GM12878 (cell line): ENCODE results near the gene SLC22A23. TPM values are rescaled to one million over a fixed set of nuclear protein-coding genes. Genes with fewer than 3 reads are reported as not detected.

ENCODE experiments used
- ATAC-seq: fragments of 200-7000 bp; cut with Tn5 transposase; 3 replicates; pipeline ENCODE4 v1.9.1; 2020; ENCODE audit warnings: mild to moderate bottlenecking, moderate library complexity
- BruUV-seq: library from RNA; stranded (reverse); fragments of 400-500 nt; replicated peaks from 2 replicates; lab custom pipeline; 2021; lab: Mats Ljungman, UMichigan
- CTCF ChIA-PET: fragments of 300-600 bp; sonication (Branson Sonifier 250); formaldehyde crosslinking; extraction: SDS; loops from one replicate; lab custom pipeline; 2021; ENCODE audit warnings: inconsistent platforms; lab: Yijun Ruan, JAX
- POLR2A ChIA-PET: fragments of 350-600 bp; formaldehyde crosslinking; extraction: SDS; loops from one replicate; lab custom pipeline; 2021; ENCODE audit warnings: inconsistent platforms; lab: Charles Lee
- RAD21 ChIA-PET: fragments of 300-600 bp; sonication (Branson Sonifier 250); formaldehyde crosslinking; loops from one replicate; lab custom pipeline; 2023; ENCODE audit warnings: antibody characterized with exemption; ENCODE audit not compliant: unreplicated experiment; lab: Charles Lee
- SMC1A ChIA-PET: fragments of 300-600 bp; sonication (Branson Sonifier 250); formaldehyde crosslinking; loops from one replicate; lab custom pipeline; 2023; ENCODE audit not compliant: unreplicated experiment, uncharacterized antibody; lab: Charles Lee
- DNase-seq: peaks from one replicate; pipeline ENCODE4 v3.0.0-alpha.2; 2011; ENCODE audit warnings: low read depth, low spot score
- FAIRE-seq: peaks from 3 replicates; lab custom pipeline; 2011; peaks lifted over from hg19 to GRCh38; lab: Jason Lieb, UNC
- H2AFZ ChIP-seq: 2 replicates; pipeline ENCODE4 v1.6.0; 2011; ENCODE audit warnings: low read depth, low read length, control low read depth; ENCODE audit not compliant: control insufficient read depth
- H3K27ac ChIP-seq: 2 replicates; pipeline ENCODE4 v1.5.1; 2011; ENCODE audit warnings: control low read depth; ENCODE audit not compliant: control insufficient read depth, insufficient read depth
- H3K27me3 ChIP-seq, 2 experiments: replicated peaks in 1 of 2; 2 replicates each; pipeline versions ENCODE4 v1.6.0 to v1.6.1; 2011; ENCODE audit warnings: low read length in 1 of 2; ENCODE audit not compliant: control insufficient read depth in 2 of 2, insufficient read depth in 2 of 2
- H3K36me3 ChIP-seq, 2 experiments: 2 replicates each; pipeline ENCODE4 v1.5.1; 2011; ENCODE audit warnings: low read length in 1 of 2; ENCODE audit not compliant: control insufficient read depth in 2 of 2, insufficient read depth in 2 of 2
- H3K4me1 ChIP-seq: 2 replicates; pipeline ENCODE4 v1.6.1; 2011; ENCODE audit warnings: mild to moderate bottlenecking, low read length, moderate library complexity, mixed read lengths; ENCODE audit not compliant: control insufficient read depth, insufficient read depth
- H3K4me2 ChIP-seq: 2 replicates; pipeline ENCODE4 v1.6.0; 2011; ENCODE audit warnings: control low read depth; ENCODE audit not compliant: control insufficient read depth, insufficient read depth
- H3K4me3 ChIP-seq: fragments of 200-600 bp; sonication (generic); 2 replicates; pipeline ENCODE4 v1.5.1; 2016
- H3K79me2 ChIP-seq: 2 replicates; pipeline ENCODE4 v1.6.0; 2011; ENCODE audit warnings: low read length; ENCODE audit not compliant: control insufficient read depth, insufficient read depth
- H3K9ac ChIP-seq: 2 replicates; pipeline ENCODE4 v1.8.0; 2011; ENCODE audit warnings: low read length, control low read depth, mixed read lengths; ENCODE audit not compliant: control insufficient read depth, insufficient read depth
- H3K9me3 ChIP-seq: replicated peaks from 3 replicates; pipeline ENCODE4 v1.5.1; 2011; ENCODE audit warnings: mild to moderate bottlenecking, low read length; ENCODE audit not compliant: control insufficient read depth, insufficient read depth
- H4K20me1 ChIP-seq: 2 replicates; pipeline ENCODE4 v1.6.0; 2011; ENCODE audit not compliant: control insufficient read depth, insufficient read depth
- ATF2 ChIP-seq: IDR thresholded peaks from 2 replicates; pipeline ENCODE4 v1.6.1; 2012; ENCODE audit warnings: low read length, inconsistent platforms
- BCL11A ChIP-seq: IDR thresholded peaks from 2 replicates; pipeline ENCODE4 v1.6.1; 2011; ENCODE audit warnings: low read depth, low read length
- CHD1 ChIP-seq: IDR thresholded peaks from 2 replicates; pipeline ENCODE4 v1.6.1; 2012; ENCODE audit warnings: low read depth, low read length, improper control_type of control experiment
- SMC3 ChIP-seq: IDR thresholded peaks from 2 replicates; pipeline ENCODE4 v1.6.1; 2011; ENCODE audit warnings: low read length, improper control_type of control experiment, borderline replicate concordance
- YY1 ChIP-seq: IDR thresholded peaks from 2 replicates; pipeline ENCODE4 v1.6.1; 2011; ENCODE audit warnings: low read depth, mild to moderate bottlenecking, low read length
- WGBS: methylation state at CpG from one replicate; pipeline ENCODE4 v1.1.6; 2016; ENCODE audit warnings: low lambda C conversion rate; ENCODE audit not compliant: insufficient replicate concordance, insufficient coverage; ENCODE audit errors: missing lambda C conversion rate; 5-methylcytosine and 5-hydroxymethylcytosine counted together
- in situ Hi-C: fragments of 300-500 bp; cut with MboI; formaldehyde crosslinking; loops from 9 replicates; pipeline ENCODE4 v1.14.3; 2018; ENCODE audit warnings: mixed read lengths
- intact Hi-C: fragments of 100-400 bp; cut with micrococcal nuclease; formaldehyde crosslinking; loops from one replicate; pipeline ENCODE4 v1.14.2; 2022; ENCODE audit not compliant: unreplicated experiment
- polyA plus RNA-seq, 11 experiments: library from polyadenylated mRNA; depleted of rRNA in 4 of 11; unstranded in 6 of 11; stranded (reverse) in 5 of 11; fragments of >200 nt; fragmentation: Nextera tagmentation in 4 of 11; fragmentation: Illumina TruSeq in 1 of 11; extraction: Ambion mirVana in 4 of 11; extraction: Trizol in 1 of 11; gene quantifications; 1 replicate in 1 of 11; 2 replicates in 10 of 11; pipeline versions ENCODE4 v1.2.1 to v1.2.3, GENCODE V29; 2011 to 2016; ENCODE audit warnings: inconsistent platforms in 2 of 11, missing spikeins in 2 of 11, low read depth in 1 of 11
- total RNA-seq, 4 experiments: library from RNA; depleted of rRNA in 3 of 4; stranded (reverse); fragments of >200 nt in 3 of 4; fragmentation: Illumina TruSeq in 1 of 4; extraction: Trizol in 1 of 4; gene quantifications; 2 replicates each; pipeline versions ENCODE4 v1.2.1 to v1.2.3, GENCODE V29; 2013 to 2021

SLC22A23 gene
- total and polyA plus RNA-seq, 10 of the 15 experiments (the other 5 are each of a cell fraction or from before 2014, with no cell fraction given): 0.20 to 2.4 (median 0.74) TPM

DNA sequence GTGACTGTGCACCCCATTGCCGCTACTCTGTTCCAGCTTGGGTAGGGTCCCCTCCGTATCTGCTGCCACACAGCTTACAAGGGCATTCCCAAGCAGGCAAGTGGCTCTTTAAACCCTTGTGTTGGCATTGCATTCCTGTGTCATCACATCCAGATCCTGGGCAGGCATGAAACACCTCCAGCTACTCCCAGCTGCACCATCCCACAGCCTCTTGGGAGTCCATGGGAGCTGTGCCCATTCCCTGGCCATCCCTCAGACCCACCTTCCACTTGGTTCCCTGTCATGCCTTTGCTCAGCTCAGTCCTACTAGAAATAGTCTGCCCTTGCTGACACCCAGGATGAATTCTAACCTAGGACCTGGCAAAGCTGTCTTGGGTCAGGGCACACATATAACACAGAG is 110.4 kb downstream of the SLC22A23 start (continued):
- TF ChIP-seq ATF2: no peak
- no peak for TF ChIP-seq YY1
- TF ChIP-seq, all 136 proteins: peak for 0

DNA sequence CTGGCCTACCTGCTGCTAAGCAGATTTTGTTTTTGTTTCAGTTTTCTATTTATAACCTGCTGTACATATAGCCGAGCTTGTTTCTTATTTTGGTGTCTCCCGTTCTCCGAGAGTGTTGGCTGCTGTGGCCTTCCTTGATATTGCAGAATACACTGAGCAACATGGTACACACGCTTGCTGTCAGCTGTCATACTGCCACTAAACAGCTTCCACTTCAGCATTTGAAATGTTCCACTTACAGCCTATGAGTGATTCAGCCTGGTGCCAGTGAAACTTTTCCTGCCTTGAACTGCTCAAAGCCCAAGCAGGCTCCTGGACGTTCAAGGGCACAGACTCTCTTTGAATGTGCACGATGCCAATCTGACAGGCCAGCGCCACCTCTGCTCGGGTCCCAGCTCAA is 111.0 kb downstream of the SLC22A23 start:
- FAIRE-seq (no peak), DNase-seq (no peak)
- Histone ChIP-seq H3K4me2 (0 out of 2 replicates have a peak overlapping the region, but pooled peaks have one; percentile 17), H3K27ac (no peak overlapping the region)
- in situ Hi-C loops: no loop called here
- no peak for TF ChIP-seq CHD1
- TF ChIP-seq SMC3: no peak
- no peak for TF ChIP-seq BCL11A
- TF ChIP-seq, all 136 proteins: peak for 0
- H3K36me3 ChIP-seq: no peaks in the 10 kb centered on the region
- intact Hi-C loops: no loop called here
- no peaks in the 10 kb centered on the region for H3K79me2 ChIP-seq
- H2AFZ ChIP-seq: peak overlapping the region; percentile 1; the same call in 1 of the 2 replicates
- ATAC-seq: peak; percentile 33
- no peak overlapping the region for H3K4me3 ChIP-seq
- no peak overlapping the region for H3K9ac ChIP-seq
- ChIA-PET RAD21 (interaction anchor here (0.8 to 2.7 kb wide), 6 partner anchors 9 to 30 kb away, joined by 3 to 9 read pairs (median 4); no protein-coding TSS in a partner anchor), CTCF (interaction anchor here (0.6 to 3.9 kb wide), 5 partner anchors 8 to 22 kb away, joined by 3 to 20 read pairs (median 3); no protein-coding TSS in a partner anchor), SMC1A (interaction anchor here (0.9 to 1.3 kb wide), 8 partner anchors 8 to 65 kb away, joined by 3 to 5 read pairs (median 4); no protein-coding TSS in a partner anchor), POLR2A (interaction anchor here (0.9 to 1.3 kb wide), 2 partner anchors 8 to 9 kb away, joined by 3 to 4 read pairs; no protein-coding TSS in a partner anchor)
- no peaks in the 10 kb centered on the region for H4K20me1 ChIP-seq
- no TSS peak for BruUV-seq
- peaks cover 3% of the 10 kb centered on the region for H3K4me1 ChIP-seq
- H3K27me3 ChIP-seq: no peaks in the 10 kb centered on the region; a peak in 1 of 4 replicates
- no peaks in the 10 kb centered on the region for H3K9me3 ChIP-seq
- WGBS: 48% methylated on average over 8 of the region's 8 CpGs
